Brain pericyte (primary cell): ENCODE data around the gene CPLX4.

Source experiments
- DNase-seq: peaks from one replicate; pipeline ENCODE4 v3.0.0-alpha.2; 2012; ENCODE audit warnings: low read depth, low spot score

The CPLX4 gene

GRCh38 chr18:59308248-59308937, 10.1 kb downstream of the CPLX4 start:
- DNase-seq, result no peak

- no peak for DNase-seq
Measured at GRCh38 chr18:59306640-59307039, 11.8 kb downstream of the CPLX4 start.

- no peak for DNase-seq
Measured at GRCh38 chr18:59305295-59305694, 13.2 kb downstream of the CPLX4 start.

GRCh38 chr18:59303656-59304195, 14.7 kb downstream of the CPLX4 start:
- no peak for DNase-seq

- DNase-seq, result no peak
Measured at GRCh38 chr18:59303006-59303405, 15.4 kb downstream of the CPLX4 start.

GRCh38 chr18:59301929-59302328, 16.5 kb downstream of the CPLX4 start:
- no peak for DNase-seq

GRCh38 chr18:59300676-59301285, 17.7 kb downstream of the CPLX4 start:
- DNase-seq, result no peak

GRCh38 chr18:59298871-59299270, 19.6 kb downstream of the CPLX4 start:
- DNase-seq, result no peak

GRCh38 chr18:59293317-59293716, 25.1 kb downstream of the CPLX4 start:
- no peak for DNase-seq

- DNase-seq, result no peak
Measured at GRCh38 chr18:59286341-59286740, 32.1 kb downstream of the CPLX4 start.

GRCh38 chr18:59282341-59282740, 36.1 kb downstream of the CPLX4 start:
- DNase-seq, result no peak

- no peak for DNase-seq
Measured at GRCh38 chr18:59279722-59280121, 38.7 kb downstream of the CPLX4 start.

- DNase-seq, result no peak
Measured at GRCh38 chr18:59279193-59279592, 39.3 kb downstream of the CPLX4 start.

- no peak for DNase-seq
Measured at GRCh38 chr18:59278793-59279192, 39.7 kb downstream of the CPLX4 start.

GRCh38 chr18:59276047-59276446, 42.4 kb downstream of the CPLX4 start:
- no peak for DNase-seq

GRCh38 chr18:59275406-59275949, 43.0 kb downstream of the CPLX4 start:
- DNase-seq, result no peak

- no peak for DNase-seq
Measured at GRCh38 chr18:59274533-59274928, 43.9 kb downstream of the CPLX4 start.

- DNase-seq, result no peak
Measured at GRCh38 chr18:59273759-59274532, 44.5 kb downstream of the CPLX4 start.

- DNase-seq, result no peak
Measured at GRCh38 chr18:59272891-59273758, 45.3 kb downstream of the CPLX4 start, which contains the start of gene RAX. TSS of gene RAX (minus strand) at chr18:59273454. CDS start at chr18:59273206, 248 bp downstream.

- no peak for DNase-seq
Measured at GRCh38 chr18:59272221-59272888, 46.1 kb downstream of the CPLX4 start.
